Right lobe of liver (tissue), 6 donors: ENCODE results near the gene HTD2. TPM values are rescaled to one million over a fixed set of nuclear protein-coding genes. Genes with fewer than 3 reads are reported as not detected.
A peak's percentile ranks its signal among the peaks of the same experiment; 100 is the strongest.

ENCODE experiments used
- ATAC-seq, 4 donors: fragments of 200-7000 bp; cut with Tn5 transposase; one replicate each; pipeline ENCODE4 v1.9.1; 2020; ENCODE audit warnings: mild to moderate bottlenecking in 4 of 4, moderate library complexity in 4 of 4
- DNase-seq, 3 donors: peaks; one replicate each; pipeline ENCODE4 v3.0.0-alpha.2; 2020
- H3K27ac ChIP-seq, 3 donors: fragments of 200-600 bp; one replicate each; pipeline ENCODE4 v1.8.0; 2022
- H3K27me3 ChIP-seq, 2 donors: fragments of 200-600 bp; one replicate each; pipeline ENCODE4 v1.8.0; 2022
- H3K36me3 ChIP-seq, 4 donors: fragments of 200-600 bp; sonication (generic) in 1 of 4; one replicate each; pipeline versions ENCODE4 v1.5.1 to v1.8.0; 2017 to 2022; ENCODE audit warnings: control low read depth in 1 of 4
- H3K4me1 ChIP-seq, 4 donors: fragments of 200-600 bp; sonication (generic) in 1 of 4; one replicate each; pipeline versions ENCODE4 v1.5.1 to v1.8.0; 2017 to 2022; ENCODE audit warnings: control low read depth in 1 of 4
- H3K4me3 ChIP-seq, 3 donors: fragments of 200-600 bp; one replicate each; pipeline ENCODE4 v1.8.0; 2022
- H3K9me3 ChIP-seq, 4 donors: fragments of 200-600 bp; sonication (generic) in 1 of 4; one replicate each; pipeline versions ENCODE4 v1.5.1 to v1.8.0; 2017 to 2022; ENCODE audit warnings: control low read depth in 1 of 4
- POLR2A ChIP-seq: fragments of 450-650 bp; IDR thresholded peaks from one replicate; pipeline ENCODE4 v1.6.1; 2017; ENCODE audit warnings: antibody characterized with exemption, mild to moderate bottlenecking
- WGBS: methylation state at CpG from one replicate; pipeline ENCODE4 v1.1.6; 2018; ENCODE audit warnings: low coverage, low lambda C conversion rate; ENCODE audit not compliant: insufficient coverage; ENCODE audit errors: missing lambda C conversion rate; 5-methylcytosine and 5-hydroxymethylcytosine counted together
- intact Hi-C, 2 donors: fragments of 100-400 bp; cut with DNase I; formaldehyde crosslinking; loops; one replicate each; pipeline versions ENCODE4 v1.11.2 to v1.14.1; 2022
- total RNA-seq, 6 experiments: library from RNA; depleted of rRNA in 2 of 6; stranded (reverse); fragments of >200 nt in 2 of 6; fragmentation: NEBNext Ultra II Directional in 3 of 6; extraction: Animal tissue kit (Norgen Biotek cat#: 25700) in 3 of 6; gene quantifications; one replicate each; pipeline versions ENCODE4 v1.1.0 to v1.2.4, GENCODE V29; 2016 to 2023
- TF ChIP-seq, protein P1 (sequence below), 4 donors: fragments of 200-600 bp in 3 of 4; fragments of 450-650 bp in 1 of 4; IDR thresholded peaks; one replicate each; pipeline versions ENCODE4 v1.5.1 to v1.8.0; 2016 to 2022; ENCODE audit warnings: antibody characterized with exemption in 4 of 4, mild to moderate bottlenecking in 2 of 4
- donor health status: DM: no; HTN: yes; CAD: no.
- donor health status: DM: no; HTN: no; CAD: no.
- donor health status: DM: no; HTN: no; CAD: no.
- donor health status: DM: no; HTN: yes; CAD: no.
- donor health status: DM: no; HTN: yes; CAD: no.

Gene HTD2
- total RNA-seq, 6 experiments from 2014 or later: 6.1 to 9.9 (median 8.5) TPM

DNA sequence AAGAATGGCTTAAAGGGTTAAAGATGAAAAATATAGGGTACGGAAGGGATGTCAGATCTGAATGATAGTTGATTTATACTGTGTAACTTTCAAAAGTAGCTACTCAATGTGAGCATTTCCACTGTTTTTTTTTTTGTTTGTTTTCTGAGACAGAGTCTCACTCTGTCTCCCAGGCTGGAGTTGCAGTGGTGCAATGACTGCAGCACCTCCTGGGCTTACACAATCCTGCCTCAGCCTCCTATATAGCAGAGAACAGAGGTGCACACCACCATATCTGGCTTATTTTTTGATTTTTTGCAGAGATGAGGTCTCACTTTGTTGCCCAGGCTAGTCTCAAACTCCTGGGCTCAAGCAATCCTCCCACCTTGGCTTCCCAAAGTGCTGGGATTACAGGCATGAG is 16.5 kb downstream of the HTD2 start:
- intact Hi-C loops: no loop called here
- H3K27me3 ChIP-seq: no peaks in the 10 kb centered on the region
- H3K27ac ChIP-seq: no peak overlapping the region
- TF ChIP-seq POLR2A: no peak
- TF ChIP-seq, protein P1, sequence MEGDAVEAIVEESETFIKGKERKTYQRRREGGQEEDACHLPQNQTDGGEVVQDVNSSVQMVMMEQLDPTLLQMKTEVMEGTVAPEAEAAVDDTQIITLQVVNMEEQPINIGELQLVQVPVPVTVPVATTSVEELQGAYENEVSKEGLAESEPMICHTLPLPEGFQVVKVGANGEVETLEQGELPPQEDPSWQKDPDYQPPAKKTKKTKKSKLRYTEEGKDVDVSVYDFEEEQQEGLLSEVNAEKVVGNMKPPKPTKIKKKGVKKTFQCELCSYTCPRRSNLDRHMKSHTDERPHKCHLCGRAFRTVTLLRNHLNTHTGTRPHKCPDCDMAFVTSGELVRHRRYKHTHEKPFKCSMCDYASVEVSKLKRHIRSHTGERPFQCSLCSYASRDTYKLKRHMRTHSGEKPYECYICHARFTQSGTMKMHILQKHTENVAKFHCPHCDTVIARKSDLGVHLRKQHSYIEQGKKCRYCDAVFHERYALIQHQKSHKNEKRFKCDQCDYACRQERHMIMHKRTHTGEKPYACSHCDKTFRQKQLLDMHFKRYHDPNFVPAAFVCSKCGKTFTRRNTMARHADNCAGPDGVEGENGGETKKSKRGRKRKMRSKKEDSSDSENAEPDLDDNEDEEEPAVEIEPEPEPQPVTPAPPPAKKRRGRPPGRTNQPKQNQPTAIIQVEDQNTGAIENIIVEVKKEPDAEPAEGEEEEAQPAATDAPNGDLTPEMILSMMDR (IDR thresholded peaks at IDR 0.05): no peak
- ATAC-seq (peak; percentile 69 to 78 (median 76)), DNase-seq (no peak)
- WGBS: 15% methylated on average over 1 of the region's 1 CpG
- H3K4me3 ChIP-seq: no peak overlapping the region
- peaks cover 0 to 7% (median 3%) of the 10 kb centered on the region in 4 donors for H3K36me3 ChIP-seq
- peaks cover 0 to 16% (median 8%) of the 10 kb centered on the region in 4 donors for H3K4me1 ChIP-seq
- H3K9me3 ChIP-seq: no peaks in the 10 kb centered on the region

DNA sequence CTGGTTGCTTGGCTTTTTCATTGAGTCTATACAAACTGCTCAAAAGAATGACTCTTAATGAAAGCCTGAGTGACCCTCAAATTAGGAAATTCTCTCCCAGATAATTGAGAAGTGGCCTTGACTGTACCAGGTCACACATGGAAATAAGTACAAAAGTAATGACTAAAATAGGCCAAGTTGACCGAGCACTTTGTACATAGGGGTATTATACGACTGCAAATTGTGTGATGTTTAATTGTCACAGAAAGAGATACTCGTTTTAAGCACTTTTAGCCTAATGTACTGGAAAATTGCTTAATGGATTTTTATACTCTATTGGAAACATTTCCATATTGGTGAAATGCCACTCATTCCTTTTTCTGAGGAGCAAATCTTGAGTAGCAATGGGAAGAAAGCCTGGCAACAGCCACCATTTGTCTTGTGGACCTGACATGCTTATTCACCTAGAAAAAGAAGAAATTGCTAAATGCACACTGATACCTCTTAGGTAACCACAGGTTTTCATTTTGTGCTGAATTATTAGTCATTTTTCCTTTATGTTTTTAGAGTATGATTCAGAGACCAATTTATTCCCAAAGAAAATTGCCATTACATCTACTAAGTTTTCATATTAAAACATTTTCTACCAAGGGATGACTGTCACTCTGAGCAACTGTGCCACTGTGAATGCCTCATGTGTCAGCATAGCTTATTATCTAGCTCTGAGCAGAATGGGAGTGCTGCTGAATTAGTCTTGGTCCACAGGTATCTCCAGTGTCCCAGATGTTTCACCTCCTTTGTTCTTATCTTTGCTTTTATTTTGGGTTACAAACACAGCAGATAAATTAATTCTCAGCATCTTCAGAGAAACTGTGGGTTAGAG is 17.4 kb downstream of the HTD2 start:
- Histone ChIP-seq H3K4me3 (no peak overlapping the region), H3K36me3 (peaks cover 0 to 5% (median under 1%) of the 10 kb centered on the region in 4 donors), H3K9me3 (no peaks in the 10 kb centered on the region), H3K27ac (no peak overlapping the region), H3K27me3 (no peaks in the 10 kb centered on the region), H3K4me1 (peaks cover 0 to 16% (median 6%) of the 10 kb centered on the region in 4 donors)
- WGBS: 80% methylated on average over 3 of the region's 3 CpGs
- intact Hi-C loops: no loop called here
- no peak for DNase-seq
- no peak for ATAC-seq
- TF ChIP-seq POLR2A: no peak
- TF ChIP-seq, protein P1 (IDR thresholded peaks at IDR 0.05): no peak

DNA sequence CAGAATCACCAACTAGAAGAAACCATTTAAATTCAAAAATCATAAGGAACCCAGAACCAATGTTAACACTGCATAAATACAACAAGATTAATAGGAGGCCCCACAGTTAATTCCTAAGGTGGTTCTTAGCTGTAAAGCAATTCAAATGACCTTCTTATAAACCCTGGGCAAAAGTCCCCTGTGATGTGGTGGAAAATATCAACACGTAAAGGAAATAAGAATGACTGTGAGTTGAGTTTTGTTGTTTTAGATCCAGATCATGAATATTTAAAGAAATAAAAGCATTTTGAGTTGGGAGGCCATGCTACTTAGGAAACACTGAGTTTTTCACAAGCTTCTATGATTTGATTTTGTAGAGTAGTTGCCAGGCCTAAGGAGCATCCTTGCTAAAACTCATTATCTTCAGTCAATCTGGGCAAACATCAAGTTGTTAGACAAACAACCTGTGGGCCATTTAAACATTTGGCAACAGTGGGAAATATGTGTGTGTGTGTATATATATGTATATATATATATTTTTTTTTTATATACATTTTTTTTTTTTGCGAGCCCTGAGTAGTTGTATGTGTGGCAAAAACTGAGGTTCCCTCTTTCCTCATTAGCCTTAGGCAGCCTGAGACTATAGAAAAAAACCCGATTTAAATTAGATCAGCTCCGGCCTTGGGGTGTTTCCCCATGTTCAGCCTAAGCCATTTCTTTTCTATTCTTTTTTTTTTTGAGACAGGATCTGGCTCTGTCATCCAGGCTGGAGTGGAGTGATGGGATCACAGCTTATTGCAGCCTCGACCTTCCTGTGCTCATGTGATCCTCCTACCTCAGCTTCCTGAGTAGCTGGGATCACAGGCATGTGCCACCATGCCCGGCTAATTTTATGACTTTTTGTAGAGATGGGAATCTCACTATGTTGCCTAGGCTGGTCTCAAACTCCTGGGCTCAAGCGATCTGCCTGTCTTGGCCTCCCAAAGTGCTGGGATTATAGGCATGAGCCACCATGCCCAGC is 18.4 kb downstream of the HTD2 start:
- WGBS: 70% methylated on average over 4 of the region's 7 CpGs
- Histone ChIP-seq H3K9me3 (no peaks in the 10 kb centered on the region), H3K27me3 (no peaks in the 10 kb centered on the region), H3K4me3 (no peak overlapping the region), H3K36me3 (no peaks in the 10 kb centered on the region), H3K4me1 (peaks cover 0 to 16% (median 6%) of the 10 kb centered on the region in 4 donors), H3K27ac (peak overlapping the region in 2 of 3 donors; percentile 15 to 33)
- ATAC-seq (no peak), DNase-seq (no peak)
- TF ChIP-seq POLR2A: no peak
- TF ChIP-seq, protein P1 (IDR thresholded peaks at IDR 0.05): no peak
- intact Hi-C loops: no loop called here

DNA sequence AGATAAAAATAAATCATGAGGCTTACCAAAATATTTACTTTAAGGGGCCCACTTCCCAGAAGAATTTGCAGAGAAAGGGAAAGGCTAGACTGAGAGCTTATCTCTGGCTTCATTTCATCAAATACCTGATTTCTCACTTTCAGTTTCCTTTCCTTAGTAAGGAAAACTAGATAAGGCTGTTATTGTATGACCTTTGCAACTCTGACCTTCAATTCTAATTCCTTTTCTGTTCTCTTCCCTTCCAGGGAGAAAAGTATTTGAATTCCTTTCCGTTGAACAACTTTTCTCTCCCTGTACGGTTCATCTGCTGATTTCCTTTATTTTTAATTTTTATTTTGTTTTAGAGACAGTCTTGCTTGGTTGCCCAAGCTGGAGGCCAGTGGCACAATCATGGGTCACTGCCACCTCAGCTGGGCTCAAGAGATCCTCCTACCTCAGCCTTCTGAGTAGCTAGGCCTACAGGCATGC is 19.2 kb downstream of the HTD2 start:
- Histone ChIP-seq H3K4me1 (peaks cover 0 to 16% (median 6%) of the 10 kb centered on the region in 4 donors), H3K9me3 (no peaks in the 10 kb centered on the region), H3K36me3 (no peaks in the 10 kb centered on the region), H3K27me3 (no peaks in the 10 kb centered on the region), H3K27ac (peak overlapping the region; percentile 15 to 33 (median 20)), H3K4me3 (no peak overlapping the region)
- TF ChIP-seq POLR2A: no peak
- TF ChIP-seq, protein P1 (IDR thresholded peaks at IDR 0.05): no peak
- WGBS: 15% methylated on average over 2 of the region's 2 CpGs
- ATAC-seq (peak; percentile 63 to 75 (median 70)), DNase-seq (no peak)
- intact Hi-C loops: no loop called here
